Measurements from ENCODE around the gene ELANE.
"Not testable (repeated sequence)": the region's sequence is repeated elsewhere in the genome, so short reads cannot be mapped to it uniquely, and the experiment has no call there.

The ELANE gene

DNA sequence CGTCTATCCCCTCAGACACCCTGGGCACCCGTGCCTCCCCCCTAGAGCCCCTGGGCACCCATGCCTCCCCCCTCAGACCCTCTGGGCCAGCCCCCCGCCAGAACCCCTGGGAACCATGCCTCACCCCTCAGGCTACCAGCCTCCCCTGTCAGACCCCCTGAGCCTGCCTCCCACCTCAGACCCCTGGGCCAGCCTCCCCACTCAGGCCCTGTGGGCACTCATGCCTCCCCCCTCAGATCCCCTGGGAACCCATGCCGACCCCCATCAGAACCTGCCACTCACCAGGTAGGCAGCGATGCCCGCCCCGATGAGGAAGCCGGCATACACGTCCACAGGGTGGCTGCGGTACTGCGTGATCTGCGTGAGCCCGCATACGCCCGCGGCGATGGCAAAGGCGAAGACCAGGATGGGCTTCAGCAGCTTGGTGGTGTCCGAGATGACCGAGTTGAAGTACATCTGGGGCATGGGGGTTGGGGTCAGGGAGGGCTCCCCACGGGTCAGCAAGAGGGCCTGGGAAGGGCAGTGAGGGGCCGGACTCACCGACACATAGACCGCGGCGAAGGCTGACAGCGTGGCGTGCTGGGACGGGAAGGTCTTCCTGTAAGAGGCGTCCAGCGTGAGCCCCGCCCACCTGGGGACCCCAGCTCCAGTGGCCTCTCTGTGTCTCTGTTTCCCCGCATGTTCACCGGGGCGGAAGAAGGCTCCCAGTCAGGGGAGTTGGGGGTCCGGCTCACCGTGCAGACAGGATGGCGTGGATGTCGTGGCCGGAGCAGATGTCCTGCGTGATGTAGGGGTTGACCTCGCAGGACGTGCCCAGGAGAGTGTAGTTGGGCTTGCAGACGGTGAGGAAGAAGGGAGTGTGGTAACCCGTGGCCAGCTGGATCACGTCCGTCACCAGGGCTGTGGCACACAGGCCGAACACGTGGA, 37.7 kb upstream of the ELANE start:
- no peak for DNase-seq (ENCODE audit: low read depth, low spot score)

DNA sequence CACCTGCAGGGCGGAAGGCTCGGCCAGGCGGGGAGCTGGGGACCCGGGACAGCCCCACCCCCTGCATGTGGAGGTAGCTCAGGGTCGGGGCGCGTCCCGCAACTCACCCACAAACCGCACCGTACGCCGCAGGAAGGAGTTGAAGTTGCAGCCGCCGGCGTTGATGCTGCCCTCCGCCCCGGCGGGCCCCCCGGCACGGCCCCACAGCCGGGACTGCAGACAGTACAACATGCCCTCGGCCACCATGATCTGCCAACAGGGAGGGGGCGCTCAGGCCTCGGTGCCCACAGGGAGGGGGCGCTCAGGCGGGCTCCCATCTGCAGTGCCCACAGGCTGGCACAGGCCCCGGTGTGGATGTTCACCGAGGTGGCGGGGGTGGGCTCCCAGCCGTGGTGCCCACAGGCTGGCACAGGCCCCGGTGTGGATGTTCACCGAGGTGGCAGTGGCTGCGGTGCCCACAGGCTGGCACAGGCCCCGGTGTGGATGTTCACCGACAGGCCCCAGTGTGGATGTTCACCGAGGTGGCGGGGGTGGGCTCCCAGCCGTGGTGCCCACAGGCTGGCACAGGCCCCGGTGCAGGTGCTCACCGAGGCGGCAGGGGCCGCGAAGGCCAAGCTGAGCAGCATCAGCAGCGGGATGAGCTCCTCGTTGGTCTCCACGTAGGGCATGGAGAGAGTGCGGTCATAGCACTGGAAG, 36.9 kb upstream of the ELANE start:
- no peak for DNase-seq (ENCODE audit: low read depth, low spot score)

DNA sequence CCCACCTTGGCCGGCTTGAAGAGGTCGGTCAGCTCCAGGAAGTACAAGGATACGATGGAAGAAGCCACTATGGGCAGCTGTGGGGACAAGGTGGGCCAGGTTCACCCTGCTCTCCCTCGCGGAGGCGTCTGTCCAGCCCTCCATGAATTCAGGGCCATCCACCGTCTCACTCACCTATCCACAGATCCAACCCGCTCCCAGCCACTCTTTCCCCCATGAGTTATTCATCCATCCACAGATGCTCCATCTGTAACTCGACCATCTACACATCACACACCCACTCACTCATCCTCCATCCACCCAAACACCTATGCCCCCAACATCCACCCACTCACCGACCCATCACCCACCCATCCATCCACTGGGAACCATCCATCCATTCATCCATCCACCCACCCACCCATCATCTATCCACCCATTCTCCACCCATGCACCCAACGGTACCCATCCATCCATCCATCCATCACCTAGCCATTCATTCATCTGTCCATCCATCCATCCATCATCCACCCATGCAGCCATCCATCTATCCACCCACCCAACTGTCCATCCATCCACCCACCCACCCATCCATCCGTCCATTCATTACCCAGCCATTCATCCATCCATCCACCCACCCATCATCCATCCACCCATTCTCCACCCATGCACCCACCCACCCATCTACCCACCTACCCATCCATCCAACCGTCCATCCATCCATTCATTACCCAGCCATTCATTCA, 36.2 kb upstream of the ELANE start:
- no peak for DNase-seq (ENCODE audit: low read depth, low spot score)

DNA sequence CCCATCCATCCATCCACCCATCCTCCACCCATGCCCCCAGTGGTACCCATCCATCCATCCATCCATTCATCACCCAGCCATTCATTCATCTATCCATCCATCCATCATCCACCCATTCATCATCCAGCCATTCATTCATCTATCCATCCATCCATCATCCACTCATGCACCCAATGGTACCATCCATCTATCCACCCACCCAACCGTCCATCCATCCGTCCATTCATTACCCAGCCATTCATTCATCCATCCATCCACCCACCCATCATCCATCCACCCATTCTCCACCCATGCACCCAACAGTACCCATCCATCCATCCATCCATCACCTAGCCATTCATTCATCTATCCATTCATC, 35.6 kb upstream of the ELANE start:
- DNase-seq (ENCODE audit: low read depth, low spot score): no peak

DNA sequence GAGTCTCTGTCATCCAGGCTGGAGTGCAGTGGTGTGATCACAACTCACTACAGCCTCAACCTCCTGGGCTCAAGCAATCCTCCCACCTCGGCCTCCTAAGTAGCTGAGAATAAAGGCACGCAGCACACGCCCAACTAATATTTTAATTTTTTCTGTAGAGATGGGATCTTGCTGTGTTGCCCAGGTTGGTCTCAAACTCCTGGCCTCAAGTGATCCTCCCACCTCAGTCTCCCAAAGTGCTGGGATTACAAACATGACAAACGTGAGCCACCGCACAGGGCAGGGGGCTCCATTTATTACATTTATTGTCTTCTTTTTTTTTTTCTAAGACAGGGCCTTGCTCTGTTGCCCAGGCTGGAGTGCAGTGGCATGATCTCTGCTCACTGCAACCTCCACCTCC, 31.9 kb upstream of the ELANE start:
- not testable (repeated sequence) for DNase-seq (ENCODE audit: low read depth, low spot score)

DNA sequence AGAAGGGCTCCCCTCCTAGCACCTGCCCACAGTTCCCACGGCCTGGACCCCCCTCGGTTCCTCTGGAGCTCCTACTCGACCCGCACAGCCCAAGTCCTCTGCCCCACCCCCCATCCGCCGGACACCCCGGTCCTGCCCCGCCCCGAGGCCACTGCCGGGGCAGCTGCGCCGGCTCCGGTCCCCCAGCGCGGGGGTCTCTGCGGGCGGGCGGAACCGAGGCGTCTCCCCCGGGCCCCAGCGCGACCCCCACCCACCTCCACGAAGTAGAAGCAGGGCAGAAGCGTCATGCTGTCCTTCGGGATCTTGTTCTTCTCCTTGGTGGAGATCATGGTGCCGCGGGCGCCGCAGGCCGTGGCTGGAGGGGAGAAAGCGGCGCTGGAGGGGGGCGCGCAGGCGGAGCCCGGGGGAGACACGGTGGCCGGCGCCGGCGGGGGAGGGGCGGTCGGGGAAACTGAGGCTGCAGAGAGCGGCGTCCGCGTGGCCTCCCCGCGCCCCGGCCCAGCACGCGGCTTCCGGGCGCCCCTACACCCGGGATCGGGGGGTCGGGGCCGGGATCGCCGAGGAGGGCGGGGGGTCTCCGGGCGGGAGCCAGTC, 30.8 kb upstream of the ELANE start:
- DNase-seq (ENCODE audit: low read depth, low spot score): no peak

DNA sequence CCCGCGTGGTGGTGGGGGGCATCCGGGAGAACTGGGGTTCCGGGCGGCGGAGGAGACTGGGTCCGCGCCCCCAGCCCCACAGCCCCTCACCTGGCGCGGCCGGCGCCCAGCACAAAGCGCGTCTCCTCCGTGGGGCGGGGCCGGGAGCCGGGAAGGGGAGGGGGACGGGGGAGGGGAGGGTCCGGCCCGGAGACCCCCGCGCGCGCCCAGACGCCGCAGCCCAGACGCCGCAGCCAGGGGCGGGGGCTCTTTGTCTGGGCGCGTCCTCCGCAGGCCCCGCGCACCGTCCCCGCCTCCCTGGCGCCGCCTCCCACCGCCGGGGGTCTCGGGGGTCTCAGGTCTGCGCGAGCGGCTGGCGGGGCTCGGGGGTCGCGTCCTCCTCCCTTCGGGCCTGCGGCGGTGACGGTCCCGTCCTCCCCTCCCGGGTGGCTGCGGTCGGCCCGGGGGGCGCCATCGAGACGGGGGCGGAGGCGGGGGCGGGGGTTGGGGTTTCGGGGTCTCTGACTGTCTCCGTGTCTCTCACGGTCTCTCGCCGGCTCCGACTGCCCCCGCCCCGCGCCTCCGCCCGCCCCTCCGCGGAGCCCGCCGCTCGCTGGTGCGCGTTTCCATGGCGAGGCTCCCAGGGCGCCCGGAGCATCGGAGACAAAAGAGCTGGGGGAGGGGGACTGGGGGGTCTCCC, 30.1 kb upstream of the ELANE start, which contains the start of gene PLPPR3:
PLPPR3 (minus strand) TSS at position 131 of the 679 bp plus-strand sequence. CDS start 396 bp downstream, outside the sequence.
- no peak for DNase-seq (ENCODE audit: low read depth, low spot score)

DNA sequence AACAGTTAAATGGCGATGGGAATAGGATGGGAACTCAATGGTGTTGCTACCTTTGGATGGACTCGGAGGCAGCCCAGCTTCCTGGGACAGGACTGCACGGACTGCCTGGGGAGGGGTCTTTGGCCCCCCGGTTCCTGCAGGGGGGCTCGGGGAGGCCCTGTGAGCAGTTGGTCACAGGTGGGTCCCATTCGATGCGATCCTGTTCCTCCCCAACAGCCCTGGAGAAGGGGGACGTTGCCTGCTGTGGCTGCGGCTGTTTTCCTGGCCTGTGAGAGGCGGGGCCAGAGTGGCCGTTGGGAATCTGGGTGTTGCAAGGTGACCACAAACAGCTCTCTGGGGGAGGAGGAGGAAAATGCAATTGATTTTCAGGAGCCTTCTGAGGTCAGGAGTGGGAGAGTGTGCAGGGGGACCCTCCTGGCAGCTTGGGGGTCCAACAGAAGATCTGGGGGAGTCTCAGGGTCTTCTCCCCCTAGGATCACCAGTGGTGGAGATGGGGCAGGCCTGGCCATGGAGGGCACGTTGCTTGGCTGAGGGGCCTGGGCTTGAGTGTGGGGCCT, 28.5 kb upstream of the ELANE start:
- DNase-seq (ENCODE audit: low read depth, low spot score): no peak

DNA sequence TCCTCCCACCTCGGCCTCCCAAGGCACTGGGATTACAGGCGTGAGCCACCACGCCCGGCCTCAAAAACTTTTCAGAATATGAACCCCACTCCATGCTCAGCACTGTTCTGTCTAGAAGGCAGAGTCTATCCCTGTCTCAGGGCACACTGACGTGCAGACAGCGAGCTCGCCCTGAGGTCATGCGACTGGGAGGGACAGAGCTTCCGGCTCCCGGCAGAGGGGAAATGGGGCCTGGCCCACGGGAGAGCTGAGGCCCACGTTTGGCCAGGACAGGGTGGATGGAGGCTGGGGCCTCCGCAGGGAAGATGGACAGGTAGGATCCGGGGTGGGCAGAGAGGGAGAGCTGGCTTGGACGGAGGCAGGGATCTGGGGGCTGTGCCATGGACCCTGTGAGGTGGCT, 27.2 kb upstream of the ELANE start:
- no peak for DNase-seq (ENCODE audit: low read depth, low spot score)

DNA sequence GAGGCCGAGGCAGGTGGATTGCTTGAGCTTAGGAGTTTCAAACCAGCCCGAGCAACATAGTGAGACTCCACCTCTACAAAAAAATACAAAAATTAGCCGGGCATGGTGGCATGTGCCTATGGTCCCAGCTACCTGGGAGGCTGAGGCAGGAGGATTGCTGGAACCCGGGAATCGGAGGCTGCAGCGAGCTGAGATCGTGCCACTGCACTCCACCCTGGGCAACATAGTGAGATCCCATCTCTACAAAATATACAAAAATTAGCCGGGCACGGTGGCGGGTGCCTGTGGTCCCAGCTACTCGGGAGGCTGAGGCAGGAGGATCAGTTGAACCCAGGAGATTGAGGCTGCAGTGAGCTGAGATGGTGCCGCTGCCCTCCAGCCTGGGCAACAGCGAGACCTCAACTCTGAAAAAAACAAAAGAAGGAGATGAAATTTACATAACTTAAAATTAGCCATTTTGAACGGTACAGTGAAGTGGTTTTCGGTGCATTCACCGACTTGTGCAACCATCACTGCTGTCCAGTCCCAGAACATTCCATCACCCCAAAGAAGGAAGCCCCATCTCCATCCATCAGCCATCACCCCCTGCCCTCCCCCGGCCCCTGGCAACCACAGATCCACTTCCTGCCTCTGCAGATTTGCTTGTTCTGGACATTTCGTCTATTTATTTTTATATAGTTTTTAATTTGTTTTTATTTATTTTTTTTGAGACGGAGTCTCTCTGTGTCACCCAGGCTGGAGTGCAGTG, 26.0 kb upstream of the ELANE start:
- no peak for DNase-seq (ENCODE audit: low read depth, low spot score)

DNA sequence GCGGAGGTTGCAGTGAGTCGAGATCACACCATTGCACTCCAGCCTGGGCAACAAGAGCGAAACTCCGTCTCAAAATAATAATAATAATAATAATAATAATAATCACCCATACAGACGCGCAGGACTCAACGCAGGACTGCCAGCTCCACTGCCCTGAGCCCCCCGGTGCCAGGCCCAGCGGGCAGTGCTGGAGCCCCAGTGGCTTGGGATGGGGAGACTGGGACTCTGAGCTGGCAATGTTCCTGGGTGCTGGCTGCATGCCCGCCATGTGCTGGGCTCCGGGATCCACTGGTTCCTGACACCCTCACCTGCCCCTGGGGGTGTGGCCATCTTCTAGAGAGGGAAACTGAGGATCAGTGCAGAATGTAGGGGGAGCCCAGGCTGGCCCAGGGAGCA, 24.8 kb upstream of the ELANE start:
- no peak for DNase-seq (ENCODE audit: low read depth, low spot score)

DNA sequence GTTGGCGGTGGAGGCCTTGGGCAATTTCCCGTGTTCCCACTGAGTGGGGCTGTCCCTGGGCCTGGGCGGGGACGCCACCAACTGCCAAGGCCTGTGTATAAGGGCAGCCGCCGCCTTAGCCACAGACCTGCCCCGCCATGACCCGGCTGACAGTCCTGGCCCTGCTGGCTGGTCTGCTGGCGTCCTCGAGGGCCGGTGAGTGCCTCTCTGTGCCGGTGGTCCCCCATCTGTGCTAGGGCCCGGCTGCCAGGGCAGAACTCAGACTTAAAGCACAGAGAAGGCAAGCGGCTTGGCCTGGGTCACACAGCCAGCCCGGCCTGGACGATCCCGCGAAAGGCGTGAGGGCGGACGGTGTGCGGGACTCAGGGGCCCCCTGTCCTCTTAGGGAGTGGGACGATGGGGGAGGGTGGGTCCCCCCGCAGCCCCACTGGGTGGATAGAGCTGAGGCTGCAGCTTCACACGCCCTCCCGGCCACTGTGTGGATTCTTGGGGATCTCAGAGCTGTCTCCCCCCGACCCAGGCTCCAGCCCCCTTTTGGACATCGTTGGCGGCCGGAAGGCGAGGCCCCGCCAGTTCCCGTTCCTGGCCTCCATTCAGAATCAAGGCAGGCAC, 24.3 kb upstream of the ELANE start, which contains the start of gene AZU1:
AZU1 (plus strand) TSS at position 128 of the 612 bp plus-strand sequence; CDS start at position 138, 10 bp downstream.
- no peak for DNase-seq (ENCODE audit: low read depth, low spot score)

DNA sequence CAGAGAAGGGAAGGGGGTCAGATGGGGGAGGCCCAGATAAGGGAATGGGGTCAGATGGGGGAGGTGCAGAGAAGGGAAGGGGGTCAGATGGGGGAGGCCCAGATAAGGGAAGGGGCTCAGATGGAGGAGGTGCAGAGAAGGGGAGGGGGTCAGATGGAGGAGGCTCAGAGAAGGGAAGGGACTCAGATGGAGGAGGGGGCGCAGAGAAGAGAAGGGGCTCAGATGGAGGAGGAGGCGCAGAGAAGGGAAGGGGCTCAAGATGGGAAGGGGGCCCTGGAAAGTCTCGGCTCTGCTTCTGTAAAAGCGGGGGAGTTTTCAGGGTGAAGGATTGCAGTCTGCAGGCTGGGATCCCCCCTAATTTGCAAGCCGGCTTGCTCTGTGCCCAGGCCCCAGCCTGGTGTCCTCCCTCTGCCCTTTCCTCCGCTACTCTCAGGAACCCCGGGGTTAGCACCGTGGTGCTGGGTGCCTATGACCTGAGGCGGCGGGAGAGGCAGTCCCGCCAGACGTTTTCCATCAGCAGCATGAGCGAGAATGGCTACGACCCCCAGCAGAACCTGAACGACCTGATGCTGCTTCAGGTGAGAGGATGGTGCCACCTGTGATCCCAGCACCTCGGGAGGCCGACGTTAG, 22.9 kb upstream of the ELANE start:
- no peak for DNase-seq (ENCODE audit: low read depth, low spot score)

DNA sequence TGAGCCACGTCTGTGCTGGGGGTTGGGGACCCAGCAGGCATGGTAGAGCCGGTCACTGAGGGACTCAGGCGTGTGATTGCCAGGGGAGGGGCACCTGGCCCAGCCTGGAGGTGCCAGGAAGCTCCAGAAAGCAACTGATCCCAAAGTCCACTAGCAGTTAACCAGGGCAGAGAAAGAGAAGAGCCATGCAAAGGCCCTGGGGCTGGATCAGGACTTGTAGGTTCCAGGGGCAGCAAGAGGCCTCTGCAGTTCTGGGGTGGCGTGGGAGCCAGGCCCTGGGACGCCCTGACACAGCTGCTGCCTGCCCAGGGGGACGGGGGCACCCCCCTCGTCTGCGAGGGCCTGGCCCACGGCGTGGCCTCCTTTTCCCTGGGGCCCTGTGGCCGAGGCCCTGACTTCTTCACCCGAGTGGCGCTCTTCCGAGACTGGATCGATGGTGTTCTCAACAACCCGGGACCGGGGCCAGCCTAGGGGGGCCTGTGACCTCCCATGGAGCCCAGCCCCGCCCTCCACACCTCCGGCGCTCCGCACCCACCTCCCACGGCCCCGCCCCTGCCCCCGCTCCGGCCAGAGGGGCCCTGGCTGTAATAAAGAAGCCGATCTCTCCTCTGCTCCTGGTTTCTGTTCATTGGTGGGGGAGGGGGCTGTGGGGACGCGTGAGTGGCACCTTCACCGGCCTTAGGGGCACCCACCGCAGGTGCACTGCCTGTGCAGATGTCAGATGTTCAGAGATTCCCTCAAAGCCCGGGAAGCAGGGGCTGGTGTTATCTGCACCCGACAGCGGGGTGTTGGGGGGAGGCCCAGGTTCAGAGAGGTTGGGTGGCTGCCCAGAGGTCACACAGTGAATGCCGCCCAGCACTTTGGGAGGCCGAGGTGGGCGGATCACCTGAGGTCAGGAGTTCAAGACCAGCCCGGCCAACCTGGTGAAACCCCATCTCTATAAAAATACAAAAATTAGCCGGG, 20.4 kb upstream of the ELANE start:
- no peak for DNase-seq (ENCODE audit: low read depth, low spot score)

DNA sequence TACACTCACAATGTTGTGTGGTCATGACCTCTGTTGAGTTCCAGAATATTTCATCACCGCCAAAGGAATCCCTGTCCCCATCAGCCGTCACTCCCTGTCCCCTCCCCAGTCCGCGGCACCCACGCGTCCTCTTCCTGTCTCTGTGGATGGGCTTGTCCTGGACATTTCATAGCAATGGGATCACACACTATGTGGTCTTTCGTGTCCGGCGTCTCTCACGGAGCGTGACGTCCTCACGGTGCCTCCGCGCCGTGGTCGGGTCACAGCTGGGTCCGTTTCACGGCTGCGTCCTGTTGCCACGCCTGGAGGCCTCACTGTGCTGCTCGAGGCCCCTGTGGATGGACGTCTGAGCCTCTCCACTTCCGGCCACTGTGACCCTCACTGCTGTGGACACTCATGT, 17.9 kb upstream of the ELANE start:
- DNase-seq (ENCODE audit: low read depth, low spot score): no peak

DNA sequence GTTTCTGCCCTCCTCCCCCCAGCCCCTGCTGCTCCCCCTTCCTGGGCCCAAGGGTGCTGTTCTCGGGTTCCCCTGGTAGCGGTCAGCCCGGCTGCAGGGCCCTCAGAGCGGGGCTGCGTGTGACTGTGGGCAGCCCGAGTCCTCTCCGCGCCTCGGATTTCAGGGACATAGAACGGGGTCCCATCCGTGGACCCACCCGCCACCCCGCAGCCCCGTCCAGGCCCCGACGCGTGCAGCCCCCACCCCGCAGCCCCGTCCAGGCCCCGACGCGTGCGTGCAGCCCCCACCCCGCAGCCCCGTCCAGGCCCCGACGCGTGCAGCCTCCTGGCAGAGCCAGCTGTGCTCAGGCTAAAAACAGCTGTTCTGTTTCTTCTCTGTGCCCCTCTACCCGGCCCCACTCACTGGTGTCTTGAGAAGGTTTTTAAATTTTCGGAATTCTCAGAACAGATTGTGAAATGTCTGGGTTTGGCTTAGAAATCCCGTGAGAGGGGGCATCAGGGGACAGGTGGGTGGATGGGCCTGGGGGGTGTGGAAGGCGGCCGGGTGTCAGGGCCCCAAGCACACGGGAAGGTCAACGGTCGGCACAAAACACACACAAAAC, 16.8 kb upstream of the ELANE start:
- no peak for DNase-seq (ENCODE audit: low read depth, low spot score)

DNA sequence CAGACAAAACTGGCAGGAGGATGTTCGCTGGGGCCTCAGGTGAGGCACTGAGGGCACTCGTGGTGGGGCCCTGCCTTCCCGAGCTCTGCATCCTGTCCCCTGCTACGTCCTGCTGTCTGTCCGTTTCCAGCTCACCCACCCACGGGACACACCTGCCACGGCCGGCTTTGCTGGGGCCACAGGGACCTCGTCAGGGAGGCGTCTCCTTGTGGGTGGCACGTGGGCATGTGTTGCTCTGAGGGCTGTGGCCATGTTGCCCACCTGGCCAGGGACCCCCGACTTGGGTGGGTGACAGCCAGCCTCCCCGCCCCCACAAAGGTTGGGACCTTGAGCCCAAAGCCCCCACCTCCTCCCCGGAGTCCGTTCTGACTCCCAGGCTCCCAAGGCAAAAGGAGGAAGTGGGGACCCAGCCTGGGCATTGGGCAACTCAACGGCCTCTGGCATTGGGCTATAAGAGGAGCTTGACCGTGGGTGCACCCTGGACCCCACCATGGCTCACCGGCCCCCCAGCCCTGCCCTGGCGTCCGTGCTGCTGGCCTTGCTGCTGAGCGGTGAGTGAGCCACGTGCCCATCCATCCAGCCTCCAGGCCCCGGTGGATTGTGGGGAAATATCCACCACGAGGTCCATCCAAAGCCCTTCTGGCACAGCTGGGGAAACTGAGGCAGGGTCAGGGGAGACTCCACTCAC, 11.4 kb upstream of the ELANE start, which contains the start of gene PRTN3:
PRTN3 (plus strand) TSS at position 481 of the 688 bp plus-strand sequence; CDS start at position 491, 10 bp downstream.
- DNase-seq (ENCODE audit: low read depth, low spot score): no peak
